Adipose tissue (tissue), 3 donors: Measurements from ENCODE around the gene SLC25A36. TPM values are rescaled to one million over a fixed set of nuclear protein-coding genes. Genes with fewer than 3 reads are reported as not detected.

ENCODE experiments used
- H3K27ac ChIP-seq: one replicate; pipeline ENCODE4 v1.5.1; 2013; ENCODE audit warnings: low read depth, low read length
- WGBS, 3 donors: extraction: QIAGEN DNeasy Blood & Tissue Kit; methylation state at CpG; one replicate each; pipeline ENCODE4 v1.1.7; 2013; 5-methylcytosine and 5-hydroxymethylcytosine counted together
- polyA plus RNA-seq, 3 donors: library from polyadenylated mRNA; stranded (reverse); fragments of 200-250 nt; gene quantifications; one replicate each; pipeline ENCODE4 v1.2.3, GENCODE V29; 2013
- donor health status: healthy with polysubstance abuse.
- donor health status: Bipolar disorder and iron deficiency.
- donor health status: healthy.

SLC25A36 gene
- polyA plus RNA-seq, 3 donors: 18.8 to 33.5 (median 20.9) TPM

DNA sequence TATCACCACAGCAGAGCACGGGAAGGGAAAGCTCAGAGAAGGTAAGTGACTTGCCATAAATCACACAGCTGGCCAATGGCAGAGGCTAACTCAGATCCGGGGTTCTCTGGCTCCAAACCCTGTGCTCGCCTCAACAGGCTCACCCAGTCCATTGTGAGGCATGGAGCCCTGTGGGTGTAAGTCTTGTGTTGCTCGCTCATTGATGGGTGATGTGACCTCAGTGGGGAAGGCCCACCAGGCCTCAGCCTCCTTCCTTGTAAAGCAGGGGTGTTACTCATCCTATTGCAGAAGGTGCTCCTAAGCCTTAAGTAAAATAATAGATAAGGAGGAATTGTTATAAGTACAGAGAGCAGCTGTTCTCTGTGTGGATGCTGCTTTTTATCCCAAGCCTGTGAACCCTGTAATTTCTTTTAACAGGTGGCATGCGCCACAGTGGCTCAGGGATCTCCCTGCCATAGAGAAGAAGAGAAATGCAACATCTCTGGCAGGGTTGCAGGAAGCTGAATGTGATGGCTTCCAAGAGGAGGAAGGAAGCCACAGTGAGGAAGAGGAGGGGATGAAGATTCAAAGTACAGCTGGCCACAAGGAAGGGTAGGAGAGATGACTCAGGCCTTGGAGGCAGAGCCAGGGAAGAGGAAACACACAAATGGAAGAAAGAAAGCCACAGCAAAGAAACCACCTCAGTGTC lies 78.7 kb downstream of the SLC25A36 start:
- 81 to 94% (median 91%) methylated on average over 5 of the region's 5 CpGs for WGBS, 3 donors
- H3K27ac ChIP-seq: no peak overlapping the region

- WGBS, 3 donors: 97 to 99% (median 97%) methylated on average over 4 of the region's 4 CpGs
Measured at GRCh38 chr3:141021261-141021660, 79.6 kb downstream of the SLC25A36 start.

More at GRCh38 chr3:141021261-141021660, 79.6 kb downstream of the SLC25A36 start:
- no peak overlapping the region for H3K27ac ChIP-seq

Other genes starting within 250 kb of the SLC25A36 start
- gene SPSB4, start 109.5 kb downstream of the SLC25A36 start, polyA plus RNA-seq: 10 to 100 TPM in 1 of 3 donors, 1 to 10 TPM in 1, under 1 TPM in 1; 0.34 to 12.4 (median 2.8) TPM